C4-2B (cell line): ENCODE measurements around the gene GLA.

ENCODE experiments used
- H3K27ac ChIP-seq: fragments of 450-650 bp; 2 replicates; pipeline ENCODE4 v1.5.1; 2017
- CTCF ChIP-seq: fragments of 450-650 bp; conservative IDR thresholded peaks from 2 replicates; pipeline ENCODE4 v1.5.1; 2017; ENCODE audit warnings: mild to moderate bottlenecking
- ZFX ChIP-seq: fragments of 450-650 bp; IDR thresholded peaks from 2 replicates; pipeline ENCODE4 v1.6.1; 2017

The GLA gene

DNA sequence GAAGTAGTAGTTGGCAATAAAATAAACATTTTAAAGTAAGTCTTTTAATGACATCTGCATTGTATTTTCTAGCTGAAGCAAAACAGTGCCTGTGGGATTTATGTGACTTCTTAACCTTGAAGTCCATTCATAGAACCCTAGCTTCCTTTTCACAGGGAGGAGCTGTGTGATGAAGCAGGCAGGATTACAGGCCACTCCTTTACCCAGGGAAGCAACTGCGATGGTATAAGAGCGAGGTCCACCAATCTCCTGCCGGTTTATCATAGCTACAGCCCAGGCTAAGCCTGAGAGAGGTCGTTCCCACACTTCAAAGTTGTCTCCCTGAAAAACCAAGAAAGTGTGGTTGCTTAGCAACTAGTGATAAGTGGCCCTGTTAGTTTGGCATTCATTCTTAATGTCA is 9.9 kb downstream of the GLA start:
- no peak overlapping the region for H3K27ac ChIP-seq
- no peak for TF ChIP-seq ZFX
- no peak for TF ChIP-seq CTCF

- no peak for TF ChIP-seq CTCF
- no peak for TF ChIP-seq ZFX
- no peak overlapping the region for H3K27ac ChIP-seq
Observed at GRCh38 chrX:101395789-101396188, 11.9 kb downstream of the GLA start.

- no peak overlapping the region for H3K27ac ChIP-seq
- no peak for TF ChIP-seq CTCF
- TF ChIP-seq ZFX: no peak
Observed at GRCh38 chrX:101394372-101394771, 13.4 kb downstream of the GLA start.

DNA sequence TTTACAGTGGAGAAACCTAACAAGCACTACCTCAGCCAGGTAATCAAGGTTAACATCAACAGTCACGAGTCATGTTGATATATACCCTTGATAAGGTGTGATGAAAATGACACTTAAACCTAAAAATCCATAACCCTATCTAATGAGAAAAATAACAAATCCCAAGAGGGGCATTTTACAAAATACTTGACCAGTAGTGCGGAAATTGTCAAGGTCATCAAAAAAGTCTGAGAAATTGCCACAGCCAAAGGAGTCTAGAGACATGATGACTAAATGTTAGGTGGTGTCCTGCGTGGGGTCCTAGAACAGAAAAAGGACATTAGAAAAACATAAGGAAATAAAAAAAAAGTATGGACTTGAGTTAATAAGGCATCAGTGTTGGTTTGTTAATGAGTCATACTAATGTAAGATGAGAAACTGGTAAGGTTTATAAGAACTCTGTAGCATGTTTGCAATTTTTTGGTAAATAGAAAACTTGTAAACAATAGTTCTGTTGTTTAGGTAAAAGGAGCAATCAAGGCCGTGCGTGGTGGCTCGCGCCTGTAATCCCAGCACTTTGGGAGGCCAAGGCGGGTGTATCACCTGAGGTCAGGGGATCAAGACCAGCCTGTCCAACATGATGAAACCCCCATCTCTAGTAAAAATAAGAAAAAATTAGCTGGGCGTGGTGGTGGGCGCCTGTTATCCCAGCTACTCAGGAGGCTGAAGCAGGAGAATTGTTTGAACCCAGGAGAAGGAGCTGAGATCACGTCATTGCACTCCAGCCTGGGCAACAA is 14.0 kb downstream of the GLA start:
- no peak overlapping the region for H3K27ac ChIP-seq
- TF ChIP-seq CTCF (no peak), ZFX (no peak)

GRCh38 chrX:101391831-101392230 is 15.9 kb downstream of the GLA start:
- TF ChIP-seq CTCF (no peak), ZFX (no peak)
- peak overlapping the region; percentile 87; the same call in 1 of the 2 replicates for H3K27ac ChIP-seq

- TF ChIP-seq CTCF (peak; percentile 85), ZFX (no peak)
- peak within 1 kb of the TSS; percentile 87 for H3K27ac ChIP-seq
Observed at GRCh38 chrX:101390664-101391525, 16.8 kb downstream of the GLA start, which contains the start of gene RPL36A. Gene RPL36A (plus strand): TSS chrX:101391011. CDS start chrX:101391044, 33 bp downstream.

DNA sequence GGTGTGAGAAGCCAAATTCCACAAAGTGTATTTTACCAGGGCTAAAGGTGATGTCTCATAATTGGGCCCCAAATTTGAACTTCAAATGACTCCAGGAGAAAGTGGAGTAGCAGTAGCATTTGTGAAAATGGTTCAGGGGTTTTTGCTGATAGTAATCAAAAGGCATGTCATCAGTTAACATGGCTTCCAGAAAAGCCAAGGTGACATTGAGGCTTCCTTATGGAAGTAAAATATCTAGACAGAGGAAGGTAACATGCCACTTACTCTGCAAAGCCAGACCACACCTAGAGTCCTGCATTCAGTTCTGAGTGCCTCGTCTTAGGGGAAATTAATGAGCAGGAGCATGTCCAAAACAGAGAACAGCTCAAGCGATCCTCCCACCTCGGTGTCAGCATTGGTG is 19.1 kb downstream of the GLA start:
- H3K27ac ChIP-seq: no peak overlapping the region
- no peak for TF ChIP-seq CTCF
- TF ChIP-seq ZFX: no peak
